HL-60 (cell line): ENCODE measurements around the gene RIOK3.
"Not testable (repeated sequence)": the region's sequence is repeated elsewhere in the genome, so short reads cannot be mapped to it uniquely, and the experiment has no call there.

Experiments used
- DNase-seq, 2 experiments: peaks; one replicate each; pipeline ENCODE4 v3.0.0-alpha.2; 2010 to 2020; ENCODE audit warnings: low read depth in 1 of 2, low spot score in 1 of 2
- H3K27ac ChIP-seq: fragments of 250-450 bp; sonication (Bioruptor Pico); replicated peaks from 2 replicates; pipeline ENCODE4 v1.5.1; 2020; ENCODE audit warnings: mild to moderate bottlenecking, moderate library complexity
- H3K27me3 ChIP-seq: fragments of 250-450 bp; sonication (Bioruptor Pico); 2 replicates; pipeline ENCODE4 v1.5.1; 2021; ENCODE audit warnings: mild to moderate bottlenecking, moderate library complexity; ENCODE audit not compliant: insufficient read depth, poor library complexity, severe bottlenecking
- H3K4me3 ChIP-seq: replicated peaks from 2 replicates; pipeline ENCODE4 v1.5.1; 2011; ENCODE audit warnings: mild to moderate bottlenecking, control low read depth, low read length; ENCODE audit not compliant: insufficient read depth
- CTCF ChIP-seq: IDR thresholded peaks from one replicate; pipeline ENCODE4 v1.5.1; 2011; ENCODE audit warnings: low read length, control low read depth, inconsistent platforms; ENCODE audit not compliant: insufficient read depth
- GABPA ChIP-seq: IDR thresholded peaks from 2 replicates; pipeline ENCODE4 v1.6.1; 2012; ENCODE audit warnings: low read depth
- POLR2AphosphoS5 ChIP-seq: IDR thresholded peaks from 2 replicates; pipeline ENCODE4 v1.6.1; 2012; ENCODE audit warnings: low read depth
- REST ChIP-seq: IDR thresholded peaks from 2 replicates; pipeline ENCODE4 v1.6.1; 2012; ENCODE audit warnings: low read depth; ENCODE audit not compliant: insufficient replicate concordance
- SPI1 ChIP-seq: IDR thresholded peaks from 2 replicates; pipeline ENCODE4 v1.6.1; 2012; ENCODE audit warnings: low read depth, mild to moderate bottlenecking, borderline replicate concordance

RIOK3 gene

GRCh38 chr18:23506393-23506792 is 53.3 kb downstream of the RIOK3 start:
- no peaks in the 10 kb centered on the region for H3K27me3 ChIP-seq
- H3K27ac ChIP-seq, result no peak overlapping the region
- TF ChIP-seq REST (no peak), GABPA (no peak), CTCF (no peak), POLR2AphosphoS5 (no peak)
- no peak overlapping the region for H3K4me3 ChIP-seq
- no peak for DNase-seq

GRCh38 chr18:23510923-23511322 is 57.8 kb downstream of the RIOK3 start:
- not testable (repeated sequence) for H3K4me3 ChIP-seq, H3K27ac ChIP-seq, H3K27me3 ChIP-seq, DNase-seq

GRCh38 chr18:23512216-23512615 is 59.1 kb downstream of the RIOK3 start:
- H3K27me3 ChIP-seq, H3K27ac ChIP-seq, DNase-seq, H3K4me3 ChIP-seq: not testable (repeated sequence)

GRCh38 chr18:23512641-23513040 is 59.6 kb downstream of the RIOK3 start:
- Histone ChIP-seq H3K27ac (no peak overlapping the region), H3K27me3 (no peaks in the 10 kb centered on the region), H3K4me3 (no peak overlapping the region)
- DNase-seq, result no peak
- TF ChIP-seq CTCF (no peak), POLR2AphosphoS5 (no peak), GABPA (no peak), SPI1 (no peak), REST (no peak)

GRCh38 chr18:23515911-23516546 is 62.9 kb downstream of the RIOK3 start:
- no peak for TF ChIP-seq POLR2AphosphoS5
- no peak for TF ChIP-seq GABPA
- peak; percentile 98 for TF ChIP-seq CTCF
- TF ChIP-seq REST, result no peak
- TF ChIP-seq SPI1, result no peak
- H3K4me3 ChIP-seq, result no peak overlapping the region
- no peak overlapping the region for H3K27ac ChIP-seq
- peak; percentile 75 to 85 for DNase-seq
- H3K27me3 ChIP-seq, result no peaks in the 10 kb centered on the region
